ENCODE results near the gene TIGD6.

DNA sequence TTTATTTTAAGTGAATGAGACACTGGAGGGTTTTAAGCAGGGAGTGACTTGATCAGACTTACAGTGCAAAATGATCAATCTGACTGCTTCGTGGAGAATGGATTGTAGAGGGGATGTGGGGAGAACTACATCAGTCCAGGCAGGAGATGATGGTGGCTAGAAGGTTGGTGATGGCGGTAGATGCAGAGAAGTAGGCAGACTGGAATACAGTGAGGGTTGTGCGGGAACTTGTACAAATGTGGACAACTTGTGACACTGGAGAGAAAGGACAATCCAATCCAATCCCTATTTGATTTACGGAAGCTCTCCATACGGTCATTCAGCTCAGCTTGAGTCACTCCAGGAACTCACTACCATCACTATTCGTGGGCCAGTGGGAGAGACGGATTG is 593 bp downstream of the TIGD6 start:
- TF ChIP-seq, protein P1, sequence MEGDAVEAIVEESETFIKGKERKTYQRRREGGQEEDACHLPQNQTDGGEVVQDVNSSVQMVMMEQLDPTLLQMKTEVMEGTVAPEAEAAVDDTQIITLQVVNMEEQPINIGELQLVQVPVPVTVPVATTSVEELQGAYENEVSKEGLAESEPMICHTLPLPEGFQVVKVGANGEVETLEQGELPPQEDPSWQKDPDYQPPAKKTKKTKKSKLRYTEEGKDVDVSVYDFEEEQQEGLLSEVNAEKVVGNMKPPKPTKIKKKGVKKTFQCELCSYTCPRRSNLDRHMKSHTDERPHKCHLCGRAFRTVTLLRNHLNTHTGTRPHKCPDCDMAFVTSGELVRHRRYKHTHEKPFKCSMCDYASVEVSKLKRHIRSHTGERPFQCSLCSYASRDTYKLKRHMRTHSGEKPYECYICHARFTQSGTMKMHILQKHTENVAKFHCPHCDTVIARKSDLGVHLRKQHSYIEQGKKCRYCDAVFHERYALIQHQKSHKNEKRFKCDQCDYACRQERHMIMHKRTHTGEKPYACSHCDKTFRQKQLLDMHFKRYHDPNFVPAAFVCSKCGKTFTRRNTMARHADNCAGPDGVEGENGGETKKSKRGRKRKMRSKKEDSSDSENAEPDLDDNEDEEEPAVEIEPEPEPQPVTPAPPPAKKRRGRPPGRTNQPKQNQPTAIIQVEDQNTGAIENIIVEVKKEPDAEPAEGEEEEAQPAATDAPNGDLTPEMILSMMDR (IDR thresholded peaks at IDR 0.05; ENCODE audit: low read depth, low read length) = no peak
- no peak for TF ChIP-seq MAX (IDR thresholded peaks at IDR 0.05; ENCODE audit: low read depth, low read length)
